K562 (cell line): ENCODE measurements around the gene DIPK1B. TPM values are rescaled to one million over a fixed set of nuclear protein-coding genes. Genes with fewer than 3 reads are reported as not detected.

ENCODE experiments used
- ATAC-seq: fragments of 200-7000 bp; cut with Tn5 transposase; 3 replicates; pipeline ENCODE4 v1.9.1; 2020; ENCODE audit warnings: moderate library complexity
- BruUV-seq: library from RNA; stranded (reverse); fragments of 400-500 nt; replicated peaks from 2 replicates; lab custom pipeline; 2021; lab: Mats Ljungman, UMichigan
- CTCF ChIA-PET: fragments of 300-600 bp; formaldehyde crosslinking; extraction: SDS; loops from one replicate; lab custom pipeline; 2021; ENCODE audit warnings: low intra/inter-chr PET ratio; lab: Yijun Ruan, JAX
- POLR2A ChIA-PET: fragments of 300-600, 350-650 bp; sonication (Branson Sonifier 250); formaldehyde crosslinking; extraction: SDS; loops from one replicate; lab custom pipeline; 2021; ENCODE audit warnings: antibody characterized with exemption, inconsistent platforms; lab: Yijun Ruan, JAX
- DNase-seq, 4 experiments: peaks; one replicate each; pipeline versions ENCODE4 v3.0.0 to v3.0.0-alpha.2; 2011 to 2018; ENCODE audit warnings: low spot score in 3 of 4, mixed read lengths in 3 of 4; ENCODE audit errors: extremely low read depth in 1 of 4
- FAIRE-seq: peaks from 2 replicates; lab custom pipeline; 2011; peaks lifted over from hg19 to GRCh38; lab: Jason Lieb, UNC
- H2AFZ ChIP-seq: 2 replicates; pipeline ENCODE4 v1.6.0; 2011; ENCODE audit warnings: low read depth, low read length, control low read depth, inconsistent platforms
- H3K27ac ChIP-seq: fragments of 200-600 bp; 3 replicates; pipeline ENCODE4 v1.8.0; 2011; ENCODE audit warnings: low read depth, mild to moderate bottlenecking, control low read depth, inconsistent platforms, low read length, moderate library complexity, mixed read lengths; ENCODE audit errors: extremely low read depth
- H3K27me3 ChIP-seq, 2 experiments: fragments of 300-600 bp in 1 of 2; 2 replicates in 1 of 2; 3 replicates in 1 of 2; pipeline versions ENCODE4 v1.6.0 to v1.8.0; 2011; ENCODE audit warnings: inconsistent platforms in 2 of 2, low read length in 2 of 2, mild to moderate bottlenecking in 1 of 2, mixed read lengths in 1 of 2, moderate library complexity in 1 of 2; ENCODE audit not compliant: control insufficient read depth in 2 of 2, insufficient read depth in 2 of 2
- H3K36me3 ChIP-seq: fragments of 300-600 bp; 3 replicates; pipeline ENCODE4 v1.8.0; 2011; ENCODE audit warnings: mild to moderate bottlenecking, low read length, inconsistent platforms; ENCODE audit not compliant: control insufficient read depth, insufficient read depth
- H3K4me1 ChIP-seq, 2 experiments: fragments of 200-600 bp in 1 of 2; replicated peaks in 1 of 2; 2 replicates in 1 of 2; 3 replicates in 1 of 2; pipeline versions ENCODE4 v1.5.1 to v1.8.0; 2011; ENCODE audit warnings: inconsistent platforms in 2 of 2, low read length in 2 of 2, mild to moderate bottlenecking in 1 of 2, mixed read lengths in 1 of 2, moderate library complexity in 1 of 2; ENCODE audit not compliant: control insufficient read depth in 2 of 2, insufficient read depth in 2 of 2
- H3K4me2 ChIP-seq: 2 replicates; pipeline ENCODE4 v1.6.1; 2011; ENCODE audit warnings: low read length, control low read depth, inconsistent platforms, mixed read lengths; ENCODE audit not compliant: insufficient read depth
- H3K4me3 ChIP-seq: fragments of 200-600 bp; sonication (generic), shearing (Covaris generic); 2 replicates; pipeline ENCODE4 v1.5.1; 2016; ENCODE audit warnings: control low read depth, inconsistent platforms
- H3K79me2 ChIP-seq: fragments of 200-600 bp; 3 replicates; pipeline ENCODE4 v1.8.0; 2011; ENCODE audit warnings: low read length, inconsistent platforms; ENCODE audit not compliant: control insufficient read depth, insufficient read depth
- H3K9ac ChIP-seq, 2 experiments: 2 replicates each; pipeline versions ENCODE4 v1.6.0 to v1.6.1; 2011; ENCODE audit warnings: low read depth in 2 of 2, low read length in 2 of 2, control low read depth in 1 of 2, inconsistent platforms in 1 of 2, mild to moderate bottlenecking in 1 of 2, mixed read lengths in 1 of 2; ENCODE audit not compliant: insufficient read depth in 1 of 2
- H3K9me1 ChIP-seq: one replicate; pipeline ENCODE4 v1.6.0; 2011; ENCODE audit warnings: inconsistent platforms, mild to moderate bottlenecking, low read length, moderate library complexity; ENCODE audit not compliant: control insufficient read depth, insufficient read depth
- H3K9me3 ChIP-seq: replicated peaks from 2 replicates; pipeline ENCODE4 v1.5.1; 2011; ENCODE audit warnings: low read depth, low read length, inconsistent platforms; ENCODE audit not compliant: control insufficient read depth, insufficient read depth
- H4K20me1 ChIP-seq: replicated peaks from 2 replicates; pipeline ENCODE4 v1.6.1; 2011; ENCODE audit warnings: low read length, inconsistent platforms, mixed read lengths; ENCODE audit not compliant: control insufficient read depth, insufficient read depth
- ELF4 ChIP-seq: fragments of 450-650 bp; formaldehyde crosslinking; IDR thresholded peaks from 2 replicates; pipeline ENCODE4 v1.4.0; 2022; ENCODE audit warnings: missing genetic modification characterization
- HDAC2 ChIP-seq: fragments of 450-650 bp; IDR thresholded peaks from 2 replicates; pipeline ENCODE4 v1.6.1; 2016; ENCODE audit warnings: mild to moderate bottlenecking
- NONO ChIP-seq, 2 experiments: fragments of 200-400 bp in 1 of 2; fragments of 450-650 bp in 1 of 2; formaldehyde crosslinking in 1 of 2; IDR thresholded peaks; 2 replicates each; pipeline ENCODE4 v1.6.1; 2017; ENCODE audit warnings: low read depth in 2 of 2, mild to moderate bottlenecking in 2 of 2, moderate library complexity in 2 of 2, low read length in 1 of 2
- PURB ChIP-seq: sonication (generic); formaldehyde crosslinking; IDR thresholded peaks from 2 replicates; pipeline ENCODE4 v1.9.0; 2021; ENCODE audit warnings: low read depth, mild to moderate bottlenecking, missing genetic modification reagents
- RHOXF2B ChIP-seq: fragments of 250-450 bp; sonication (Bioruptor Pico); conservative IDR thresholded peaks from 2 replicates; pipeline ENCODE4 v1.5.1; 2021
- TRIM28 ChIP-seq: fragments of 450-650 bp; IDR thresholded peaks from 2 replicates; pipeline ENCODE4 v1.6.1; 2017
- YY1 ChIP-seq, 3 experiments: IDR thresholded peaks; 2 replicates each; pipeline ENCODE4 v1.6.1; 2011; ENCODE audit warnings: low read length in 2 of 3, mild to moderate bottlenecking in 2 of 3, moderate library complexity in 2 of 3, borderline replicate concordance in 1 of 3, control low read depth in 1 of 3, low read depth in 1 of 3; ENCODE audit not compliant: insufficient read depth in 3 of 3, insufficient replicate concordance in 2 of 3, control insufficient read depth in 1 of 3, insufficient read length in 1 of 3; ENCODE audit errors: extremely low read depth in 1 of 3
- ZBTB49 ChIP-seq: sonication (generic); formaldehyde crosslinking; IDR thresholded peaks from 2 replicates; pipeline ENCODE4 v1.8.0; 2022; ENCODE audit warnings: missing genetic modification reagents, mild to moderate bottlenecking, borderline replicate concordance
- ZNF274 ChIP-seq: IDR thresholded peaks from 2 replicates; pipeline ENCODE4 v1.6.1; 2011; ENCODE audit warnings: low read depth, mild to moderate bottlenecking, low read length, moderate library complexity, borderline replicate concordance
- ZNF589 ChIP-seq: fragments of 200-800 bp; sonication (Bioruptor generic); IDR thresholded peaks from 2 replicates; pipeline ENCODE4 v1.6.1; 2016; ENCODE audit warnings: low read depth, missing genetic modification characterization, missing compliant biosample characterization
- WGBS: fragments of 100-300 bp; shearing (Covaris generic); methylation state at CpG from one replicate; pipeline ENCODE4 v1.1.6; 2016; ENCODE audit warnings: low coverage, mixed read lengths; ENCODE audit not compliant: insufficient coverage; ENCODE audit errors: missing lambda C conversion rate; 5-methylcytosine and 5-hydroxymethylcytosine counted together
- in situ Hi-C: fragments of 300-500 bp; cut with MboI; formaldehyde crosslinking; loops from 4 replicates; pipeline ENCODE4 v1.15.0; 2018; ENCODE audit warnings: inconsistent platforms, mixed read lengths
- intact Hi-C: fragments of 100-400 bp; cut with micrococcal nuclease; formaldehyde crosslinking; loops from 2 replicates; pipeline ENCODE4 v1.14.2; 2022
- polyA plus RNA-seq, 8 experiments: library from polyadenylated mRNA; depleted of rRNA in 4 of 8; stranded (reverse) in 5 of 8; unstranded in 3 of 8; fragments of >200 nt; fragmentation: Nextera tagmentation in 2 of 8; fragmentation: Illumina TruSeq in 1 of 8; extraction: Ambion mirVana in 2 of 8; extraction: Trizol in 1 of 8; gene quantifications; 2 replicates each; pipeline versions ENCODE4 v1.2.1 to v1.2.3, GENCODE V29; 2011 to 2014; ENCODE audit warnings: inconsistent platforms in 1 of 8, missing spikeins in 1 of 8
- total RNA-seq, 7 experiments: library from RNA; depleted of rRNA in 6 of 7; stranded (reverse); fragments of >200 nt in 6 of 7; fragmentation: Illumina TruSeq in 2 of 7; extraction: Trizol in 2 of 7; gene quantifications; 2 replicates each; pipeline versions ENCODE4 v1.2.1 to v1.2.3, GENCODE V29; 2011 to 2021; ENCODE audit warnings: low replicate concordance in 1 of 7

DIPK1B gene
- total and polyA plus RNA-seq, 9 of the 15 experiments (the other 6 are each of a cell fraction or from before 2014, with no cell fraction given), result 0.08 to 22.3 (median 5.9) TPM

- Histone ChIP-seq H3K4me1 (peaks cover 10 to 82% of the 10 kb centered on the region in 2 experiments; a peak in 4 of 5 replicates), H3K9ac (no peak overlapping the region), H3K4me2 (no peak overlapping the region), H3K27me3 (no peaks in the 10 kb centered on the region), H3K4me3 (no peak overlapping the region), H3K36me3 (peaks cover 20% of the 10 kb centered on the region; the same call in 1 of the 3 replicates), H3K79me2 (peaks cover 73% of the 10 kb centered on the region), H3K27ac (no peak overlapping the region), H3K9me3 (no peaks in the 10 kb centered on the region), H4K20me1 (peaks cover 6% of the 10 kb centered on the region; the same call in 1 of the 2 replicates), H3K9me1 (peaks cover 6% of the 10 kb centered on the region), H2AFZ (no peak overlapping the region)
- BruUV-seq, result no TSS peak
- ChIA-PET CTCF (no interaction called here), POLR2A (interaction anchor here (0.8 to 2.4 kb wide), 3 partner anchors 10 to 47 kb away, joined by 3 to 11 read pairs (median 3); no protein-coding TSS in a partner anchor)
- in situ Hi-C loops (no loop called here), intact Hi-C loops (no loop called here)
- WGBS, result 87% methylated on average over 7 of the region's 10 CpGs
- FAIRE-seq, result no peak
- no peak for ATAC-seq
- TF ChIP-seq HDAC2 (no peak), NONO (IDR thresholded peaks at IDR 0.05; ENCODE audit: low read depth in 2 of 2, low read length in 1 of 2) (no peak), RHOXF2B (no peak), ZNF274 (no peak), YY1 (IDR thresholded peaks at IDR 0.05; ENCODE audit: borderline replicate concordance in 1 of 3, control insufficient read depth in 1 of 3, extremely low read depth in 1 of 3, insufficient read depth in 3 of 3, insufficient read length in 1 of 3, insufficient replicate concordance in 2 of 3, low read depth in 1 of 3, low read length in 2 of 3) (no peak), ZNF589 (CRISPR knock-in tag) (no peak), PURB (CRISPR knock-in tag) (no peak), TRIM28 (no peak), ZBTB49 (CRISPR knock-in tag) (no peak), ELF4 (CRISPR knock-in tag) (no peak)
- DNase-seq, result no peak
Observed at GRCh38 chr9:136682710-136683109, 29.7 kb upstream of the DIPK1B start.
